ENCODE data around the gene KLRF2.

The KLRF2 gene

GRCh38 chr12:9881246-9881645 is at the start of gene KLRF2:
Gene KLRF2 (plus strand): TSS chr12:9881489. CDS start chr12:9881596, 107 bp downstream.
- no peak for DNase-seq (ENCODE audit: low read depth)
- no peak for TF ChIP-seq CTCF (IDR thresholded peaks at IDR 0.05; ENCODE audit: control insufficient read depth, insufficient read depth, low read depth, low read length, missing control alignments)
- H3K4me3 ChIP-seq (ENCODE audit: control insufficient read depth, low read depth, low read length) = no peak within 1 kb of the TSS

GRCh38 chr12:9831720-9832119 is 49.6 kb upstream of the KLRF2 start:
- no peak overlapping the region for H3K4me3 ChIP-seq (ENCODE audit: control insufficient read depth, low read depth, low read length)
- TF ChIP-seq CTCF (IDR thresholded peaks at IDR 0.05; ENCODE audit: control insufficient read depth, insufficient read depth, low read depth, low read length, missing control alignments) = no peak
- no peak for DNase-seq (ENCODE audit: low read depth)

GRCh38 chr12:9843407-9843806 is 37.9 kb upstream of the KLRF2 start:
- no peak for TF ChIP-seq CTCF (IDR thresholded peaks at IDR 0.05; ENCODE audit: control insufficient read depth, insufficient read depth, low read depth, low read length, missing control alignments)
- no peak for DNase-seq (ENCODE audit: low read depth)
- H3K4me3 ChIP-seq (ENCODE audit: control insufficient read depth, low read depth, low read length) = no peak overlapping the region

- H3K4me3 ChIP-seq (ENCODE audit: control insufficient read depth, low read depth, low read length) = no peak overlapping the region
- TF ChIP-seq CTCF (IDR thresholded peaks at IDR 0.05; ENCODE audit: control insufficient read depth, insufficient read depth, low read depth, low read length, missing control alignments) = no peak
- DNase-seq (ENCODE audit: low read depth) = no peak
Observed at GRCh38 chr12:9848899-9849298, 32.4 kb upstream of the KLRF2 start.

GRCh38 chr12:9851050-9851449 is 30.2 kb upstream of the KLRF2 start:
- TF ChIP-seq CTCF (IDR thresholded peaks at IDR 0.05; ENCODE audit: control insufficient read depth, insufficient read depth, low read depth, low read length, missing control alignments) = no peak
- H3K4me3 ChIP-seq (ENCODE audit: control insufficient read depth, low read depth, low read length) = no peak overlapping the region
- no peak for DNase-seq (ENCODE audit: low read depth)

GRCh38 chr12:9851927-9852326 is 29.4 kb upstream of the KLRF2 start:
- DNase-seq (ENCODE audit: low read depth) = no peak
- no peak for TF ChIP-seq CTCF (IDR thresholded peaks at IDR 0.05; ENCODE audit: control insufficient read depth, insufficient read depth, low read depth, low read length, missing control alignments)
- H3K4me3 ChIP-seq (ENCODE audit: control insufficient read depth, low read depth, low read length) = no peak overlapping the region

- no peak for DNase-seq (ENCODE audit: low read depth)
- no peak overlapping the region for H3K4me3 ChIP-seq (ENCODE audit: control insufficient read depth, low read depth, low read length)
- TF ChIP-seq CTCF (IDR thresholded peaks at IDR 0.05; ENCODE audit: control insufficient read depth, insufficient read depth, low read depth, low read length, missing control alignments) = no peak
Observed at GRCh38 chr12:9856151-9856550, 25.1 kb upstream of the KLRF2 start.
